Measurements from ENCODE around the gene GNL2. TPM values are rescaled to one million over a fixed set of nuclear protein-coding genes. Genes with fewer than 3 reads are reported as not detected.
"Not testable (repeated sequence)": the region's sequence is repeated elsewhere in the genome, so short reads cannot be mapped to it uniquely, and the experiment has no call there.

The GNL2 gene
- total and polyA plus RNA-seq, 5 donors = 22.2 to 33.5 (median 26.3) TPM

DNA sequence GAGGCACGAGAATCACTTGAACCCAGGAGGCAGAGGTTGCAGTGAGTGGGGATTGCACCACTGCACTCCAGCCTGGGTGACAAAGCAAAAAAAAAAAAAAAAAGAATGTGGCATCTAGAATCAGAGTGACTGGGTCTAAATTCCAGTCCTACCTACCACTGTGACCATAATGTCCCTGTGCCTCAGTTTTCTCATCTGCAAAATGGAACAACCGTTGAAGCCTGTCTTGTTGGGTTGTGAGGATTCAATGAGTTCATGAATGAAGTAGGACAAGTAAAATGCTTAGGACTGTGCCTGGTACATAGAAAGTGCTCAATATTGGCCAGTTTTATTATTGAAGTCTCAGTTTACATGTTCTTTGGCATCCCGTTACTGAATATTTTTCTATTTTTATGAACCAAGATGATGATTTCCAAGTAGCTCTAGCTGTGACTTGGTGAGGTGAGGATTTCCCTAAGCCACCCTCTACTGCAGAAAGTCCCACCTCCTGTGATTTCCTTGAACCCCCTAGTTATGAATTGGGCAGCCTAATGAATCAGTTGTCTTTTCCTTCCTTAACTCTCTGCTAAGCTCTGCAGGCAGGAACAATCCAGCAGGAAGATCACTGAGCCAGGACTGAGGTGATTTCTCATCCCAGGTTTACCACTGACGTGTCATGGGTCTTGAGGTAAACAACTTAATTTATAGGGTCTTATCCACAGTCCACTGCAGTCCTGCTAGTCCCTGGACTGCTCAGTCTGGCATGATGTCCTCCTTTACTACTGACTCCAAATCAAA, 62.2 kb downstream of the GNL2 start:
- Histone ChIP-seq H3K27me3 (ENCODE audit: control insufficient read depth, insufficient read depth) (no peaks in the 10 kb centered on the region), H3K4me1 (ENCODE audit: control insufficient read depth, insufficient read depth, low read length) (no peaks in the 10 kb centered on the region), H3K27ac (ENCODE audit: low read length) (no peak overlapping the region), H3K4me3 (ENCODE audit: low read length) (no peak overlapping the region), H3K9me3 (ENCODE audit: control insufficient read depth, low read length) (no peaks in the 10 kb centered on the region)
- WGBS = 91% methylated on average over 4 of the region's 4 CpGs
- intact Hi-C loops (cut with DNase I) = no loop called here
- DNase-seq (no peak), ATAC-seq (no peak)

DNA sequence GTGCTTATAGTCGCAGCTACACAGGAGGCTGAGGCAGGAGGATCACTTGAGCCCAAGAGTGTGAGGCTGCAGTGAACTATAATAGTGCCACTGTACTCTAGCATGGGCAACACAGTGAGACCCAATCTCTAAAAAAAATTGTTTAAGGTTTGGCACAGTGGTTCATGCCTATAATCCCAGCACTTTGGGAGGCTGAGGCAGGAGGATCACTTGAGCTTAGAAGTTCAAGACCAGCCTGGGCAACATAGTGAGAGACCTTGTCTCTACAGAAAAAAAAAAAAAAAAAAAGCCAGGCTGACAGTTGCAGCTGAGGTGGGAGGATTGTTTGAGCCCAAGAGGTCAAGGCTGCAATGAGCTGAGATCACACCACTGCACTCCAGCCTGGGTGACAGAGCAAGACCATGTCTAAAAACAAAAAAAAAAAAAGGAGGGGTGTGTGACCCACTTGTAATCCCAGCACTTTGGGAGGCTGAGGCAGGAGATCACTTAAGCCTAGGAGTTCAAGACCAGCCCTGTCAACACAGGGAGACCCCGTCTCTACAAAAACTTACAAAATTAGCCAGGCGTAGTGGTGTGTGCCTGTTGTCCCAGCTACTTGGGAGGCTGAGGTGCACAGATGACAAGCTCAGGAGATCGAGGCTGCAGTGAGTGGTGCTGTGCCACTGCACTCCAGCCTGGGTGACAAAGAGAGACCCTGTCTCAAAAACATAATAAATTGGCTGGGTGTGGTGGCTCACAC, 63.1 kb downstream of the GNL2 start:
- DNase-seq; H3K4me3 ChIP-seq (ENCODE audit: low read length); H3K27me3 ChIP-seq (ENCODE audit: control insufficient read depth, insufficient read depth); H3K4me1 ChIP-seq (ENCODE audit: control insufficient read depth, insufficient read depth, low read length); H3K27ac ChIP-seq (ENCODE audit: low read length); intact Hi-C loops (cut with DNase I); ATAC-seq; H3K9me3 ChIP-seq (ENCODE audit: control insufficient read depth, low read length): not testable (repeated sequence)
- WGBS = 93% methylated on average over 4 of the region's 4 CpGs

DNA sequence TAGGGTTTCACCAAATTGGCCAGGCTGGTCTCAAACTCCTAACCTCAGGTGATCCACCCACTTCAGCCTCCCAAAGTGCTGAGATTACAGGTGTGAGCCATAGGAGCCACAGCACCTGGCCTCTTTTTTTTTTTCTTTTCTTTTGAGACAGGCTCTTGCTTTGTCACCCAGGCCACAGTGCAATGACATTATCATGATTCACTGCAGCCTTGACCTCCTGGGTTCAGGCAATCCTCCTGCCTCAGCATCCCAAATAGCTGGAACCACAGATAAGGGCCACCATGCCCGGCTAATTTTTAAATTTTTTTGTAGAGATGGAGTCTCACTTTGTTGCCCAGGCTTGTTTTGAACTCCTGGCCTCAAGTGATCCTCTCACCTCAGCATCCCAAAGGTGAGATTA, 65.8 kb downstream of the GNL2 start:
- WGBS = 77% methylated on average over 1 of the region's 1 CpG
- DNase-seq; H3K4me3 ChIP-seq (ENCODE audit: low read length); ATAC-seq; H3K27ac ChIP-seq (ENCODE audit: low read length); H3K4me1 ChIP-seq (ENCODE audit: control insufficient read depth, insufficient read depth, low read length); H3K9me3 ChIP-seq (ENCODE audit: control insufficient read depth, low read length); intact Hi-C loops (cut with DNase I); H3K27me3 ChIP-seq (ENCODE audit: control insufficient read depth, insufficient read depth): not testable (repeated sequence)

DNA sequence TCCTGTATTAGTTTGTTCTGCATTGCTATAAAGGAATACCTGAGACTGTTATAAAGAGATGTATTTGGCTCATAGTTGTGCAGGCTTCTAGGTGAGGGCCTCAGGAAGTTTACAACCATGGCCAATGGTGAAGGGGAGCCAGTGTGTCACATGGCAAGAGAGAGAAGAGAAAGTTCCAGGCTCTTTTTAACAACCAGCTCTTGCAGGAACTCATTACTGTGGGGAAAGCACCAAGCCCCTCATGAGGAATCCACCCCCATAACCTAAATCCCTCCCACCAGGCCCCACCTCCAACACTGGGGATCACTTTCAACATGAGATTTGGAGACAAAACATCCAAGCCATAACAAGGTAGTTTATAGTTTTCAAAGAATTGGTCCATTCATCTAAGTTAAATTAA, 76.1 kb downstream of the GNL2 start:
- Histone ChIP-seq H3K27ac (ENCODE audit: low read length) (no peak overlapping the region), H3K9me3 (ENCODE audit: control insufficient read depth, low read length) (no peaks in the 10 kb centered on the region), H3K4me1 (ENCODE audit: control insufficient read depth, insufficient read depth, low read length) (no peaks in the 10 kb centered on the region), H3K4me3 (ENCODE audit: low read length) (no peak overlapping the region), H3K27me3 (ENCODE audit: control insufficient read depth, insufficient read depth) (no peaks in the 10 kb centered on the region)
- DNase-seq (no peak), ATAC-seq (no peak)
- intact Hi-C loops (cut with DNase I) = no loop called here

DNA sequence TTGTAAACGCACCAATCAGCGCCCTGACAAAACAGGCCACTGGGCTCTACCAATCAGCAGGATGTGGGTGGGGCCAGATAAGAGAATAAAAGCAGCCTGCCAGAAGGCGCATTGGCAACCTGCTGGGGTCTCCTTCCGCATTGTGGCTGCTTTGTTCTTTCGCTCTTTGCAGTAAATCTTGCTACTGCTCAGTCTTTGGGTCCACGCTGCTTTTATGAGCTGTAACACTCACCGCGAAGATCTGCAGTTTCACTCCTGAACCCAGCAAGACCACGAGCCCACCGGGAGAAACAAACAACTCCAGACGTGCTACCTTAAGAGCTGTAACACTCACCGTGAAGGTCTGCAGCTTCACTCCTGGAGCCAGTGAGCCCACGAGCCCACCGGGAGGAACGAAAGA, 76.8 kb downstream of the GNL2 start:
- H3K27me3 ChIP-seq (ENCODE audit: control insufficient read depth, insufficient read depth); H3K27ac ChIP-seq (ENCODE audit: low read length); H3K4me1 ChIP-seq (ENCODE audit: control insufficient read depth, insufficient read depth, low read length); H3K9me3 ChIP-seq (ENCODE audit: control insufficient read depth, low read length); DNase-seq; intact Hi-C loops (cut with DNase I); ATAC-seq; H3K4me3 ChIP-seq (ENCODE audit: low read length): not testable (repeated sequence)
- WGBS = 78% methylated on average over 15 of the region's 15 CpGs

DNA sequence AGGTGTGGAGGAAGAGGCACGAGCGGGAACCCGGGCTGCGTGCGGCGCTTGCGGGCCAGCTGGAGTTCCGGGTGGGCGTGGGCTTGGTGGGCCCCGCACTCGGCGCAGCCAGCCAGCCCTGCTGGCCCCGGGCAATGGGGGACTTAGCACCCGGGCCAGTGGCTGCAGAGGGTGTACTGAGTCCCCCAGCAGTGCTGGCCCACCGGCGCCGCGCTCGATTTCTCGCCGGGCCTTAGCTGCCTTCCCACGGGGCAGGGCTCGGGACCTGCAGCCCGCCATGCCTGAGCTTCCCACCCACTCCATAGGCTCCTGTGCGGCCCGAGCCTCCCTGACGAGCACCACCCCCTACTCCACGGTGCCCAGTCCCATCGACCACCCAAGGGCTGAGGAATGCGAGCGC, 77.5 kb downstream of the GNL2 start:
- ATAC-seq; H3K27me3 ChIP-seq (ENCODE audit: control insufficient read depth, insufficient read depth); H3K9me3 ChIP-seq (ENCODE audit: control insufficient read depth, low read length); H3K4me1 ChIP-seq (ENCODE audit: control insufficient read depth, insufficient read depth, low read length); DNase-seq; H3K4me3 ChIP-seq (ENCODE audit: low read length); H3K27ac ChIP-seq (ENCODE audit: low read length); intact Hi-C loops (cut with DNase I): not testable (repeated sequence)
- WGBS = 95% methylated on average over 27 of the region's 31 CpGs

DNA sequence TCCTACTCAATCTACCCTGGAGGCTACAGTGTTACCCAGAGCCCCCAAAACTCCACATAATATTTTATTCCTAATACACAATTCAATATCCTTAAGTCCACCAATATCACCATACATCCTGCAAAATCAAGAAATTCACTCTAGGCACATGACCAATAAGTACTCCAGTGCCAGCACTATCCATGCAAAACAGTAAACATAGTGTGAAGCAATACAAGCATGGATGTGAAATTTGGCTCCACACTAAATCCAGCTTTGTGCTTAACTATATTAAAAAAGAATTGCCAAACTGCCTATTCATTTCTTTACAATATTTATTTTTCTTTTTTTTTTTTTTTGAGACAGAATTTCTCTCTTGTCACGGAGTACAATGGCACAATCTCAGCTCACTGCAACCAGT, 78.2 kb downstream of the GNL2 start:
- H3K9me3 ChIP-seq (ENCODE audit: control insufficient read depth, low read length) = no peaks in the 10 kb centered on the region
- intact Hi-C loops (cut with DNase I) = no loop called here
- 90% methylated on average over 1 of the region's 1 CpG for WGBS
- no peaks in the 10 kb centered on the region for H3K27me3 ChIP-seq (ENCODE audit: control insufficient read depth, insufficient read depth)
- DNase-seq = no peak
- ATAC-seq = no peak
- H3K4me1 ChIP-seq (ENCODE audit: control insufficient read depth, insufficient read depth, low read length) = no peaks in the 10 kb centered on the region
- H3K27ac ChIP-seq (ENCODE audit: low read length) = no peak overlapping the region
- H3K4me3 ChIP-seq (ENCODE audit: low read length) = no peak overlapping the region

Other genes with a start within 250 kb of the GNL2 start
- gene ZC3H12A, start 121.4 kb downstream of the GNL2 start, total RNA-seq = 10 to 100 TPM in 1 of 4 donors, 1 to 10 TPM in 3; 6.0 to 15.1 (median 8.1) TPM
- gene ZC3H12A, start 121.4 kb downstream of the GNL2 start, polyA plus RNA-seq = 7.2 TPM
- 10 to 100 TPM; 35.0 to 40.1 (median 39.2) TPM for gene MEAF6, start 81.2 kb downstream of the GNL2 start, total RNA-seq
- gene MEAF6, start 81.2 kb downstream of the GNL2 start, polyA plus RNA-seq = 32.7 TPM
- gene SNIP1, start 41.6 kb downstream of the GNL2 start, total RNA-seq = 1 to 10 TPM; 7.9 to 9.9 (median 8.4) TPM
- gene SNIP1, start 41.6 kb downstream of the GNL2 start, polyA plus RNA-seq = 4.5 TPM
- gene DNALI1, start 39.0 kb downstream of the GNL2 start, total RNA-seq = 1 to 10 TPM; 7.3 to 9.9 (median 8.7) TPM
- gene DNALI1, start 39.0 kb downstream of the GNL2 start, polyA plus RNA-seq = 7.7 TPM
- gene RSPO1, start 39.0 kb upstream of the GNL2 start, total RNA-seq = under 1 TPM in 3 of 4 donors, not detected in 1; 0.15 to 0.50 (median 0.26) TPM
- gene RSPO1, start 39.0 kb upstream of the GNL2 start, polyA plus RNA-seq = not detected
- 1 to 10 TPM in 1 of 4 donors, under 1 TPM in 2, not detected in 1; 0.25 to 1.1 (median 0.68) TPM for gene CDCA8, start 96.6 kb upstream of the GNL2 start, total RNA-seq
- 0.38 TPM for gene CDCA8, start 96.6 kb upstream of the GNL2 start, polyA plus RNA-seq
- 1 to 10 TPM in 1 of 4 donors, under 1 TPM in 3; 0.11 to 1.1 (median 0.36) TPM for gene EPHA10, start 169.2 kb upstream of the GNL2 start, total RNA-seq
- 0.36 TPM for gene EPHA10, start 169.2 kb upstream of the GNL2 start, polyA plus RNA-seq
- gene MANEAL, start 197.9 kb upstream of the GNL2 start, total RNA-seq = 1 to 10 TPM in 3 of 4 donors, under 1 TPM in 1; 0.69 to 1.5 (median 1.2) TPM
- 0.93 TPM for gene MANEAL, start 197.9 kb upstream of the GNL2 start, polyA plus RNA-seq
- gene C1orf122, start 211.9 kb upstream of the GNL2 start, total RNA-seq = 10 to 100 TPM; 45.5 to 61.2 (median 55.5) TPM
- 84.0 TPM for gene C1orf122, start 211.9 kb upstream of the GNL2 start, polyA plus RNA-seq
- gene YRDC, start 212.3 kb upstream of the GNL2 start, total RNA-seq = 1 to 10 TPM; 4.0 to 8.4 (median 5.8) TPM
- gene YRDC, start 212.3 kb upstream of the GNL2 start, polyA plus RNA-seq = 5.7 TPM